GM21825 (cell line): ENCODE results near the gene PARD3.

Source experiments
- ATAC-seq: cut with Tn5 transposase; IDR thresholded peaks from one replicate; pipeline ENCODE4 v1.9.1; 2021; ENCODE audit warnings: mild to moderate bottlenecking, moderate library complexity; ENCODE audit not compliant: unreplicated experiment

Gene PARD3

DNA sequence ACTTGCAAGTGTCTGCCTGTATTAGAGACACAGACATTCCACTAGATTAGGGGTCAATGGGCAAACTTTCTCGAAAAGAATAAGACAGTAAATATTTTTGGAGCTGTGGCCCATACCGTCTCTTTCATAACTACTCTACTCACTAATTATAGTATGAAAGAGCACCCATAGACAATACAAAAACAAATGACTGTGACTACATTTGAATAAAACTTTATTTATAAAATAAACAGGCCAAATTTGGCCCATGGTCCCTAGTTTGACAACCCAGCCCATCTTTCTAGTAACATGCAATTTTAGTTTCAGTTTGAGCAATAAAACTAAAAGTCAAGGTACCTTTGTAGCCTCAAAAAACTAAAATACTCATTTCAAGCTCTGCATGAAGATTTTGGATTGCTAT is 294.6 kb downstream of the PARD3 start:
- no peak for ATAC-seq

DNA sequence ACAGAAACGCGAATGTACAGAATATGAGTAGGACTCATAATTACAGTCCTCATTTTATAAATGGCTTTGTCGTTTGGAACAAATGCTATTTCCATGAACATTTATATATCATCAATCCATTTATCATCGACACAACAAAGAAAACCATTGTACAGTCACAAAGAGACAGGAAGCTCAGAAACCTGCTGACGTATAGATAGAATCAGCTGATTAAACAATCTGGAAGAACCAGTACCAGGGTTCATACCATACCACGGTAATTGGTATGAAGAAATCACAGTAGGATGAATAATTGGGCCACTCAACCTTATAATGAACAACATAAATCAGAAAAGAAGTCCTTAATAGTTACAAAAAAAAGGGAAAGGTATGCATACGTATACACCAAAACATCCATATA is 295.0 kb downstream of the PARD3 start:
- no peak for ATAC-seq

DNA sequence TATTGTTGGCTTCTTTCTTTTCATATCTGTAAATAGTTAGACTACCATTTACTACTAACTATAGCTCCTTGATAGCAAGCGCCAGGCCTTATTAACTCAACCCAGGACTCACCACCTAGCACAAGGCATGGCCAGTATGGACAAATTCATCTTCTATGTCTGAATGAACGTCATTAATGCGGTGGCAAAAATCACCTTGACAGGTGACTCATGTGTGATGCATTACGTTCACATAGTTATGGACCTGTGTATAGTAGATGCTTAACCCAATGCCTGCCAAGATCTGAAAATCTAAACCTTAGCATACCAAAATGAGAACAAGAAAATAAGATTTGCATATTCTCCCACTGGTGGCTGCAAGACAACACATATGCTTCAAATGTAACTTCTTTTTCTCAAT is 300.8 kb downstream of the PARD3 start:
- ATAC-seq = no peak

DNA sequence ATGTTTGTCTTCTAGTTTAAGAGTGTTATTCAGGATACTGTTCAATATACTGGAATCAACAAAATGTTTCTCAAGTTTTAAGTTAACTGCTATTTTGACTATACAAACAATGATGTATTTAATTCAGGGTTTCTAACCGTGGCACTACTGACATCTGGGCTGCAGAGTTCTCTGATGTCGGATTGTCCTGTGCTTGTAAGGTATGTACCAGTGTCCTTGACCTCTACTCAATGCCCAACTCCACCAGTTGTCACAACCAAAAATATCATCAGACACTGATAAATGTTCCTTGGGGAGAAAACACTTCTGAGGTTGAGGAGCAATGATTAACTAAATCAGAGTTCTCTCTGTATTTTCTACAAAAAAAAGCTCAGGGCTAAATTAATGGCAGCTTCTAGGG is 301.5 kb downstream of the PARD3 start:
- no peak for ATAC-seq

DNA sequence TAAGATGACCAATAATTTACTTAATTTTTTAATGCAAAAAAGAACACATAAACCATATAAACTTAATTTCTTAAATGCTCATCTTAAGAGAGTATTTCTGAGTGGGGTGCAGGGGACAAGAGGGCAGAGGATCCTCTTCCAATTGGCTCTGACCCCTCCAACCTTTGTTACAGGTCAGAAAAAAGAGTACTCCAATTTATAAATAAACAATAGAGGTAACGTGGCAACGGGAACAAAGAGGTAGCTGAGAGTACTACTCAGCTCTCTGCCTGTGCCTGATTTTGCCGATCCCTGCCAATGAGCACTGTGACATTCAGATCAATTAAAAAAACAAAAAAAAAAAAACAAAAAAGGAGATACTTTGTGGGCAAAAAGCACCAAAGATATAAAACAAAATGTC is 307.9 kb downstream of the PARD3 start:
- no peak for ATAC-seq

DNA sequence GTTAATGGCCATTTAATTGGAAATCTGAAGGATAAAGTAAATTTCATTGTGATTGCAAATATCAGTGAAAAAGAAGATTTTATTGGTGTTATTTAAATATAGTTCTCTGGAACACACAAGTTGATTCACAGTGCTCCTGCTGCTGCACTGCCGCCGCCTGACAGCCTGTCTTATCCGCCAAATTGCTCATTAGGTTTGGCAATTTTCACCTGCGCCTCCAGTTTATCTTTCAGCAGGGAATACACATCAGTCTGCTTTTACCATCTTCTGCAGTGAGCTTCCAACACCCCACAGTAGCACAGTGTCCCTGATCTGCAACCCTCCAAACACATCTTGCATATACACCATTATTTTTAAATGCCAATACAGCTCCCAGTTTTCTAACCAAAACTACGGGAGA is 308.3 kb downstream of the PARD3 start:
- no peak for ATAC-seq

DNA sequence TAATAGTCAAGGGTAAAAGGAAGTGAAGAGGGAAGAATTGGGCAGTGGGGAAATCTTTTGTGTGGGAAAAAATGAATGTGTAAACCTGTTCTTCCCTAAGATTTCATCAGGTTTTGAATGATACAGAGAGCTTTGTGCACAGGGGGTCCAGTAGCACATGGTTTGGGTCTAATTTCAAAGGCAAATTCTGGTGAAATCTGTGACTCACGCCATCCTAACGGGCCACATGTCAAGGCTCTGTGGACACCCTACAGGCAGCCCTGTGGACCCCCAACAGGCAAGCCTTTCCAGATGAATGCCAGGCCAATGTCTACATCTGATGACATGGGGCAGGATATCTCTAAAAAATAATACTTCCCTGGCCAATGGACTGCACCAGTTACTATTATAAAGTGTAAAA is 309.8 kb downstream of the PARD3 start:
- ATAC-seq = no peak

DNA sequence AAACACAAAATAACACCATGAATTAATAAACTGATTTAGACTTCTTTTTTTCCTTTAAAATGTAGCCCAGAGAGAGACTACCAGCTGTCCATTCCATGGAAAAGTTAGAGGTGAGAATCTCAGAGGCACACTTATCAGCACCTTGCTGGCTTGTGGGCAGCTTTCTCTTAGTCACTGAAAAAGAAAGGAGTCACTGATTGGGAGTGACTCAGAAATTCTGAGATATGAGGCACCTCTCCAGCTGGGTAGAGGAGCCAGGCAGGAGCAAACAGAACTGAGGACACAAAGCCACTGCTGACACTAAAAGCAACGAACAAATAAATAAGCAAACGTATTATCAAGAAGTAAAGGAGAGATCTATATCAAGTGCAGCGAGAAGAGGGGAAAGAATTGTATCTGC is 310.6 kb downstream of the PARD3 start:
- ATAC-seq = no peak

DNA sequence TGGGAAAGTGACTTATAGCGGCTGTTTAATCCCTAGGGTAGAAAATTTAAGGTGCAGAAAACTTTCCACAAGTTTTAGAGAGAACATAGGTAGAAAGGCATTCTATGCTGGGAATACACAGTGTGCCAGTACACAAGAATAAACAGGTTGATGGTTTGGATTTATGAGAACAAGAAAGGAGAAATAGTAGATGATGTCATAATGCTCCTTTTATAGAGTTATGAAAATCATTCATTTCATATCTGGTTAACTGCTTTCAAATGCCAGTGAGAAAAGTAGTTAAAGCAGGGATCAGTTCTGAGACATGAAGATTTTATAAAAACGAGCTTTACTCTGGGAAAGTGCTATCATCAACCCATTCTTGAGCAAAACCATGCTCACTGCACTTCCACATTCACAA is 311.4 kb downstream of the PARD3 start:
- no peak for ATAC-seq

DNA sequence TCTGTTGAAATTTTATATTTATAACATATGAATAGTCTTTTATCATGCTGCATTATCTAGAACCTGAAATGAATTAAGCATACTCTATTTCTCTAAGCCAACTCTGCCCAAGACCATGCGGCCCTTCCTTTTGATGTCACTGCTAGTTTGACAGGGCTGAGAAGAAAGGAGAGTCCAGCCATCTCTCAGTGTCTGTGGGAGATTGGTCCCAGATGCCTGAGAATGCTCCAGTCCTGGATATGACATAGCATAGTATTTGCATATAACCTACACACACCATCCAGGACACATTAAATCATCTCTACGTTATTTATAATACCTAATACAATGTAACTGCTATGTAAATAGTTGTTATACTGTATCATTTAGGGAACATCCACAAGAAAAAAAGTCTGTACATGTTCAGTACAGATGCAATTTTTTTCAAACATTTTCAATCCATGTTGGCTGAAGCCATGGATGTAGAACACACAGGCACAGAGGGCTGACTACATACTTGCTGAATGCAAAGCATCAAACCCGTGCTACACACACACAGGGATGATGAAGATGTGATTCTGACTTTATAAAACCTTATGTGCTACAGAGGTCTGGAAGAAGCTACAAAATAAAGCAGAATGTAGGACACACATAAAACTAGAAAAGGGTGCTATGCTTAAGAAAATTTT is 315.4 kb downstream of the PARD3 start:
- no peak for ATAC-seq

DNA sequence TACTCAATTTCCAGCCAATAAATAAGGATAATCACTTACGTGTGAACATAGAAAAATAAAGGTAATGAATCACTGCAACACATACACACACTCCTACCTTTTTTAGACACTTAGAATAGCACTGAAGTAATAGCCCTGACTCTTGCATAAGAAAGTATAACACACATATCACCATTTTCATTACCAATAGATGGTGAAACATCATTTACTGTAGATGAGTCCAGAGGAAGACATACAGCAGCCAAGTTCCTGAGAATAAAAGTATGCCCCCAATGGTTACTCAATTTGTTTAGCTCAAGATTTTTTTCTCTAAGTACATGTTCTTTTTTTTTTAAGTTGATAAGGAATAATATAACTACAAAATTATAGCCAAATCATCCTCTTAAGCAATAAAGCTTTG is 316.3 kb downstream of the PARD3 start:
- ATAC-seq = no peak

DNA sequence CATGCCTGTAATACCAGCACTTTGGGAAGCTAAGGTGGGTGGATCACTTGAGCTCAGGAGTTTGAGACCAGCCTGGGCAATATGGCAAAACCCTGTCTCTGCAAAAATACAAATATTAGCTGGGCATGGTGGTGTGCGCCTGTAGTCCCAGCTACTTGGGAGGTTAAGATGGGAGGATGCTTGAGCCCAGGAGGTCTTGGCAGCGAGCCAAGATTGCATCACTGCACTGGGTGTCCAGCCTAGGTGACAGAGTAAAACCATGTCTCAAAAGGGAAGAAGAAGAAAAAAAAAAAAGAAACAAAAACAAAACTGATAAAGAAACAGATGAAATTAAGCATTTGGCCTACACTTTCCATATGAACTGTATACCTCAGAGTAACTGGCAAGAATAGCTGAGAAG is 319.2 kb downstream of the PARD3 start:
- no peak for ATAC-seq

DNA sequence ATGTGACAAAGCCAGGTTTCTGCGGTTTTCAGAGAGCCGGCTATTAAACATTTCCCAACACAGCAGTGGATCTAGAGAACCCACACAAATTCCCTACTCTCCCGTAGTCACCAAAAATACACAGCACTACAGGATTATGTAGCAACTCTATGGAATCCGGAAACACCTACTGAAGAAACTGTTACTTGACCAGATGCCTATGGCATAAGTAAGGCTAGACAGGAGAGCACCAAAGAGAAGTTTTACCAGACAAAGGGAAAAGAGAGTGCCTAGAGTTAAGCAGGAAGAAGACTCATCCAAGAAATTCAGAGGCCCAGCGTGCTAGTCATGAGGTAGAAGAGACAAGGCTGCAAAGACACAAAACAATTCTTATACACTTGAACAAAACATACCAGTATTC is 321.1 kb downstream of the PARD3 start:
- ATAC-seq = no peak

DNA sequence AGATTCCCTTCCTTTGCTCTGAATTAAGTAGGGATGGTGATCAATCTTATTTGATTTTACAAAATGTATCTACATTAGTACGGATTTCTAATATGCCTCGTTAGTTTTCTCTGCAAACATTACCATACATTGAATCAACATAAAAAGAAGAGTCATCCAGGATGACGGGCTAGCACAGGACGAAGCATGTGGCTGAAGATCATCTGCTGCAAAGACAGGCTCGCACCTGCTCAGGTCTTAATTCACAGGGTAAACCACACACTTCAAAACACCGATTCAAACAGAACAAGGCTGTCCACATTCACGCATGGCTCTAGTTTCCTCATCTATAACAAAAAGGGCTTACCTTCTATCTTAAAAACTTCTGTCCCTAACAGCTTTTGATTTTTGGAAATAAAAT is 323.0 kb downstream of the PARD3 start:
- ATAC-seq = no peak

DNA sequence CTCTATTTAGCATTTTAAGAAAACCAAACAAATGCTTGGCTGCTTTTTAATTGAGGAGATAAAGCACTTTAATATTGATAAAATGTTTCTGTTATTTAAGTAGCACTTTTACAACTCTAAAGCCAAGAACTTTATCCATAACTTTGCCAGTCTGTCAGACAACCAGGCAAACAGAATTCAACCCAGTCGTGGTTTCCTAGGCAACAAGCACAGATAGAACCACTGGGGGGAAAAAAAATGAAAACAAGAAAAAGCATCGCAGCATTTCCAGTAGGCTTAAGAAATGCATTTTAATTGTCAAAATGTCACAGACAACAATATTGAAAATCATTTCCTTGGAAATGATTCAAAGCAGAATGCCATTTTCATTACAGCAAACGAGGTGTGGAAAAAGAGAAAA is 323.4 kb downstream of the PARD3 start:
- no peak for ATAC-seq

DNA sequence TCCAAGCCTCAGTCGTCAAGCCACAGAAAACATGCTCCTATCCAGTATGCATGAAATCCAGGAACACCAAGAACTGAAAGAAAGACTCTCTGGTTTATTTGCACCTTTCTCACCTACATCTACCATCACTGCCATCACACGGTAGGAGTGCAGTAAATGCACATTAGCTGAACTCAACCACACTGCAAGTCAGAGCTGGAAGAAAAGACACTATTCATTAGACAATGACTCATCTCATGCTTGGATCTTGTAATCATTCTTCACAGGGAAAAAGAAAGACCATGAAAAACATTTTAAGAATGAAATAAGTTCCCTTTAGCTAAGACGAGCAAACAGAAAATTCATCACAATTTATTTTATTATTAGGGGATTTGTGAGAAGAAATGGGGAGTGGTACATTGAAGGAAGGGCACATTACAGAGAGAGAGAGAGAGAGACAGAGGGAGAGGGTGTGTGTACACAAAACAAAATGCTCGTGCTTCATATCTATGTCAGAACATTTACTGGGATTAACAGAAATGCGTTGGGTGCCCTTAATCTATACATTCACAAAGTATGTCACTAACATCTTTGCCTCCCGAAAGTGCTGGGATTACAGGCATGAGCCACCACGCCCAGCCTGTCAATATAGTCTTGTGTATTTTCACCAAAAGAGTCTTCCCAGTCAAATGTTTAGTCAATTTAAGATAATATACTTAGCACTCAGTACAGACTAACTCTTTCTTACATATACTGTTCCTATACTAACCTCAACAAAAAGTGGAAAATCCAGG is 324.9 kb downstream of the PARD3 start:
- no peak for ATAC-seq

DNA sequence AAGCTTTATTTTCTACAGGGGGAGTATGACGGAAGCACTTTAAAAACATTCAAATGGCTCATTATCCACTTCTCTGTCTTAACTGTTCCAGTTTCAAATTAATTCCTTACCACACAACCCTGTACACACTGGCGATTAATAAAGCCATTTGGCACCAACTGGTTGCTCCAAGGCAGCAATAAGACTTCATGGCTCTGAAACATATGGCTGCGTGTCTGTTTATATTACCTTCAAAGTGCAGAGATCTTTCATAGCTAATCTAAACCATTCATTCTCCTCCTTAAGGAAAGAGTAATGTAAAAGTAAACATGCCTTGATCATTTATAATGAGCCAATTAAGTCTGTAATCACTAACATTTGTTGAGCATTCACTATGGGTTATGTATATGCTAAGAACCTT is 325.7 kb downstream of the PARD3 start:
- no peak for ATAC-seq

DNA sequence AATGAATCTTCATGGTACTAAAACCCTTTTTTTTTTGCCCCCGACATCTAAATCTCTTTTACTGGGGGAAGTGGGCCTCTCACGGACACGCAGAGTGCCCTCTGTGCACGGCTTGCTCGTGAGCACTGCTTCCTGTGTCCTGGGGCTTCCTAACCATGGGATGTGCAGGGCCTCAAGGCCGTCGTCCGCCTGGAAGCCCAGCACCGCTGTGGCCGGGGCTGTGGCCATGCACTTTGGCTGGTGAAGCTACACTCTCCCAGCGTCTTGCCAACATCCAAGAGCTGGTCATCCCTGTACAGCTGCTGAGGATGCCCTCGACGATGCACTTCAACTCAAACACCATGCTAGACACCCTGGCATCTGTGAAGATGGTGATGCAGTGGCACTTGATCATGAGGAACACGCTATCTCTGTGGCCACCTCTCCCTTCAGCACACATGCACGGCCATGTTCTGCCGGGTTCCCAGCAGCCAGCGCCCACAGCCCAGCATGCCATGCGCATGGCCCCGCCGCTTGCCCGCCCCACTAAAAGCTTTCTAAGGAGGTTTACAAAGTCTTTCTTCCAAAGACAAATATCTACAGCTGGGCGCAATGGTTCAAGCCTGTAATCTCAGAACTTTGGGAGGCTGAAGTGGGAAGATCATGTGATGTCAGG is 326.5 kb downstream of the PARD3 start:
- no peak for ATAC-seq

DNA sequence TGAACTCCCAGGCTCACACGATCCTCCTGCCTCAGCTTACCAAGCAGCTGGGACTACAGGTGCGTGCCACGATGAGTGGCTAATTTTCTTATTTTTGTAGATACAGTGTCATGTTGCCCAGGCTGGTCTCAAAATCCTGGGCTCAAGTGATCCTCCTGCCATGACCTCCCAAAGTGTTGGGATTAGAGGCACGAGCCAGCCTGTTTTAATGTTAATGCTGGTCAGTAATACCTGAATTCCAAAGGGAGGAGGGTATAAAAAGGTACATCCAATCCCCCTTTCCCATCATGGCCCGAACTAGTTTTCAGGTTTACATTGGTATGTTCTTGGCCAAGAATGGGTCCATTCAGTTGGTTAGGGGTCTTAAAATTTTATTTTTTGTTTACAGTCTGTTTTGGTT is 329.1 kb downstream of the PARD3 start:
- ATAC-seq = no peak

DNA sequence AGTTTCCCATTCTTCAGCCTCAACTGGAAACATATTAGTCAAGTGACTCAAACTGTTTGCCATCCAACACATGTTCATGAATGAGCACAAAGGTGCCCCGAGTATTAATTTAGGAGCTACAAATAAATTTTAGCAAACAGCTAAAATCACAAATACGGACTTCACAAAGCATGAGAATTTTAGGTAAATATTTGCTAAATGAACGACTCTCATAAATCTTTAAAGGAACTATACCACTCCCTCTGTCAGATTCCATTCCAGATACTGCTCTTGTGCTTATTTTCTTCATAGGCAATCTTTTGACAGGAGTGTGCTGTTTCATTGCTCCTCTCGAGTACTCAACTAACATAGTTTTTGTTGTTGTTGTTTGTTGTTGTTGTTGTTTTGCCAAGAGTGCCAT is 330.9 kb downstream of the PARD3 start:
- no peak for ATAC-seq

DNA sequence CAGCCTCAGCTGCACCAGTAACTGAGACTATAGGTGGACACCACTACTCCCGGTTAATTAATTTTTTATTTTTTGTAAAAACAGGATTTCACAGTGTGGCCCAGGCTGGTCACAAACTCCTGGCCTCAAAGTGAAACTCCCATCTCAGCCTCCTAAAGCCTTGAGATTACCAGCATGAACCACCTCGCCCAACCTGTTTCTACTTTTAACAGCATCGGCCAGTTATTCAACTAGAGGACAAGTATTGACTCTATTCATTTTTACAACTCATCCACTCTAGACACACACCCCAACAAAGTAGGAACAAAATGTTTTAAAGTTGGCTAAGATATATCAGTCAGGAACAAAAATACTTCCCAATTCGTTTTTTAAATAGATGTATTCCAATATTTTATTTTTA is 334.8 kb downstream of the PARD3 start:
- no peak for ATAC-seq

DNA sequence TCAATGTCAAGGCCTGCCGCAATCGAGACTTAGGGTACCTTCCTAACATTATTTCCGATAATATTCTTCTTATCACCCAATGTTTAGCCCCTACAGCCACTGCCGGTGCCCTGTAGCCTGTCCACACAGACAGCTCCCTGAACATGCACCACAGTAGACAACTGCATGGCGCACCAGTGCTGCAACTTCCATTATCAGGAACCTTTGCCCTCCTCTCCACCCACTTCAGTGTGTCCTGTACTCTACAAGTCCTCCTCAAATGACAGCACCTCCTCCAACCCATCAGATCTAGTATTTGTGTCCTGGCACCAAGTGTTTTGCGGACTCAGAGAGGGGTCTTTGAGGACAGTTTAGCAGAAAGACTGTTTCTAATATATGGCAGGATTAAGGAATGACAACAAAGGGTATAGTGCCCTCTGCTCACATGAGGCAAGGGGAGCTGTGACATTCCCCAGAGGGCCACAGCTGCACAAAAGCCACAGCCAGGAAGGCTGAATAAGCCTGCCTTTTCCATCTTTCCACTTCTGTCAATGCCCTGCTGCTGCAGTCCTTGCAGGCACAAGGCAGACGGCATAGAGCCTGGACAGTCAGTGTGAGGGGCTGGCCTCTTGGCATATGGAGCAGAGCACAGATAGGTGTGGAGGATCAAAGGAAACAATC is 335.4 kb downstream of the PARD3 start:
- ATAC-seq = no peak
